GM18526 (cell line): ENCODE results near the gene CCR5AS.

Experiments
- POLR2A ChIP-seq: IDR thresholded peaks from 3 replicates; pipeline ENCODE4 v1.6.1; 2011; ENCODE audit not compliant: insufficient read length; ENCODE audit errors: extremely low read depth

The CCR5AS gene

DNA sequence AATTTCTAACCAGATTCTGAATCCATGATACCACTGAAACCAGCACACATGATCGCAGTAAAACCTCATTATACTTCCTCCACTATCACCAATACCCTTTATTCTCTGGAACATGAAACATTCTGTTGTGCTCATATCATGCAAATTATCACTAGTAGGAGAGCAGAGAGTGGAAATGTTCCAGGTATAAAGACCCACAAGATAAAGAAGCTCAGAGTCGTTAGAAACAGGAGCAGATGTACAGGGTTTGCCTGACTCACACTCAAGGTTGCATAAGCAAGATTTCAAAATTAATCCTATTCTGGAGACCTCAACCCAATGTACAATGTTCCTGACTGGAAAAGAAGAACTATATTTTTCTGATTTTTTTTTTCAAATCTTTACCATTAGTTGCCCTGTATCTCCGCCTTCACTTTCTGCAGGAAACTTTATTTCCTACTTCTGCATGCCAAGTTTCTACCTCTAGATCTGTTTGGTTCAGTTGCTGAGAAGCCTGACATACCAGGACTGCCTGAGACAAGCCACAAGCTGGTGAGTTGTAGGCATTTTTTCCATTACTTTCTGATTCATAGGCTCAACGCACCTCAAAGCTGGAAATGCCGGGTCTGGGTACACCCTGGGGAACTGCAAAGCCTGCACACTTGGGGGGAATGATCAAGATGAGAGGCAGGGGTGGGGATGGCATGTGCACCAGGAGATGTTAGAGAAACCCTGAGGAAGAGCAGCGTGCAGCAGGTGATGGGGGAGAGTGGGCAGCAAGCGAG lies 53.0 kb downstream of the CCR5AS start, which contains the start of gene CCR2:
TSS of gene CCR2 (plus strand) at position 465 of the 764 bp plus-strand sequence. CDS start 3,417 bp downstream, outside the sequence.
- TF ChIP-seq POLR2A: no peak

DNA sequence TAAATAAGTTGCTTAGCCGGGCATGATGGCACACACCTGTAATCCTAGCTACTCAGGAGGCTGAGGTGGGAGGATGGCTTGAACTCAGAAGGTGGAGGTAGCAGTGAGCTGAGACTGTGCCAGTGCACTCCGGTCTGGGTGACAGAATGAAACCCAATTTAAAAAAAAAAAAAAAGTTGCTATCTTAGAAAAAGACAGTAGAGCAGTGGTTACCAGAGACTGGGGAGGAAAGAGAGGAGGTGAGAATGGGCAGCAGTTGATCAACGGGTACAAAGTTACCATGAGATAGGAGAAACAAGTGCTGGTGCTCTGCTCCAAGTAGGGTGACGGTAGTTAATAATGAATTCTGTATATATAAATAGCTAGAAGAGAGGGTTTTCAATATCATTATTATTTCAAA lies 53.8 kb downstream of the CCR5AS start:
- TF ChIP-seq POLR2A: no peak

- TF ChIP-seq POLR2A: no peak
Observed at GRCh38 chr3:46351646-46352045, 55.2 kb downstream of the CCR5AS start.

- no peak for TF ChIP-seq POLR2A
Observed at GRCh38 chr3:46350262-46350565, 56.7 kb downstream of the CCR5AS start.

DNA sequence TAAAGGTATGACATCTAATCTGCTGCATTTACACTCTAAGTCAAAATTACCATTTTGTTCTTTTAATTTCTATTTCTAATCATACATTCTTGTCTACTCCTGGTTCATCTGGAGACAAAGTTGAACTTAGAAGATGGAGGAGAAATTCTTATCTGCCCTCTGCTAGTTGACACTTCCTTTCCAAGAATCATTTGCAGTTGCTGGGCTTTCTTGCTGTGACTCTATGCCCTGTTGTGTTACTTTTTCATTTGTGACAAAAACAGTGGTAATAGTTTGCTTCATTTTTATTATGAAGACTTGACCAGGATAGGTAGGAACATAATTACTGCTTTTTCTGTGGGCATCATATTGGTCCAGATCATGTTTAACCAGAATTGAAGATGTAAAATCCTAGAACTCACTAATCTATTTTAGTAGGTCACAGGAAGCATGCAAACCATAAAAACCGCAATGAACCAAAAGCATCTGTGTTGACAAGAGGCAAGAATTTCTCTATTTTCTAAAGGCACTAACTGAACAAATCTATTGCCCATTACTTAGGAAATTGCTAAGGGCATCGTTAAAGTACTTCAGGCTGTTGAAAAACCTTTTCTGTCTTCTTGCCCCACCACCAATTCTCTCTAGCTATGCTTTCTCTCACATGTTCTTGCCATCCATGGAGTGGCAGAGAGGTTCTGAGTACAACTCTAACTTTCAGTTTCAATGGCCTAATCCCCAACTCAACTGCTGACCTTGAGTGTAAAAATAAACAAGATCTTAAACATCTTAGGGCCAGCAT lies 57.2 kb downstream of the CCR5AS start:
- no peak for TF ChIP-seq POLR2A

DNA sequence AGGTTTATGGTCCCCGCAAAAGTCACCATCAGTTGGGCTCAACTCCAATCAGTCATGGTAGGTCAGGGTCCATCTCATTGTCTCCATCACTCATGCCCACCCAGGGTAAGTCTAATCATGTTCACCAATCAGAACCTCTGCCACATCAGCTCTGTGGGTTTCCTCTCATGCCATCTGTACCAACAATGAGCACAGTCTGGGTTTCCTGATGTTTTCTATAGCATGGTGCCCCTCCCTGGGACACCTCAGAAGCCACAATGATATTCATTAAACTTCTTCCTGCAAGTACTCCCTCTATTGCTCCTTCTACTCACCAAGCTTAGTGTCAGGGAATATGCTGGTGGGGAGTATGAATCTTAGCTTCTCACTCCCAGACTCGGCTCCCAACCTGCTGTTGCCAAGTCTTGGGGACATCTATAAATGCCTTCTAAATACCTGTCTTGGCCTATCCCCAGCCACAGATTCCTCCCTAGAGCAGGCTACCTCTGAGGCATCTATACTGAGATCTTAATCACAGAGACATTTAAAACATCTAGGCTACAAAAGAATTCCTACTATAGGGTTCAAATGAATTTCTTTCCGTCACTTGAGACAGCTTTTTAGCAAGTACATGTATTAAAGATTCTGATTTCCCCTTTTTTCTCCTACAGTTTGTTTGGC lies 57.9 kb downstream of the CCR5AS start:
- TF ChIP-seq POLR2A: no peak

GRCh38 chr3:46344476-46344875 lies 62.4 kb downstream of the CCR5AS start:
- no peak for TF ChIP-seq POLR2A

GRCh38 chr3:46338840-46339239 lies 68.0 kb downstream of the CCR5AS start:
- TF ChIP-seq POLR2A: no peak

DNA sequence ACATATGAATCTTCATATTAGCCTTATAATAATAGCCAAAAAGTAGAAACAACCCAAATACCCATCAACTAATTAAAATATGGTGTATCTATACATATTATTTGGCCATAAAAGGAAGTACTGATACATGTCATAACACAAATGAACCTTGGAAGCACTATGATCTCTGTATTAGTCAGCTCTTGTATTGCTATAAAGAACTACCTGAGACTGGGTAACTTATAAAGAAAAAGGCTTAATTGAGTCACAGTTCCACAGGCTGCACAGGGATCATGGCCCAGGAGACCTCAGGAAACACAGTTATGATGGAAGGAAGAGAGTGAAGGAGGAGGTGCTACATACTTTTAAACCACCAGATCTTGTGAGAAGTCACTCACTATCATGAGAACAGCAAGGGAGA lies 69.0 kb downstream of the CCR5AS start:
- no peak for TF ChIP-seq POLR2A

- TF ChIP-seq POLR2A: no peak
Observed at GRCh38 chr3:46335541-46335940, 71.3 kb downstream of the CCR5AS start.

GRCh38 chr3:46334741-46335478 lies 72.0 kb downstream of the CCR5AS start:
- TF ChIP-seq POLR2A: no peak

GRCh38 chr3:46325645-46326300 lies 81.1 kb downstream of the CCR5AS start:
- TF ChIP-seq POLR2A: no peak

DNA sequence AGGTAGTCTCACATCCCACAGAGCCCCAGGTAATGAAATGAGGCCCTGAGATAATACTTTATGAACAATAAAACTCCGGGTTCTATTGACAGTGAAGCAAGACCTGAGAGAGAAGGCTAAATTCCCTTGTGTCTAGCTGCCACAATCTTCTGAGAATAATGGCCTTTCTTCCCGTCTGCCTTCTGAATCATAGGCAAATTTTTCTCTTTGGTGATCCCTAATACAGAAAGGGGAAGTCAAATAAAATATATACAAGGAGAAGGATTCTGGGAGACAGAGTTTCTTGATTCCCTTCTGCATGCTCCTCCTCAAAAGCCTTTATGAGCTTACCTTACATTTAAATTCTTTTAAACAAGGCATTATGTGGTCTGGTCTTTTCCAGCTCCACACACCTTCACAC lies 82.8 kb downstream of the CCR5AS start:
- no peak for TF ChIP-seq POLR2A

GRCh38 chr3:46321461-46322104 lies 85.3 kb downstream of the CCR5AS start:
- no peak for TF ChIP-seq POLR2A
